Aortic smooth muscle cell (primary cell): ENCODE measurements around the gene CDCP2. TPM values are rescaled to one million over a fixed set of nuclear protein-coding genes. Genes with fewer than 3 reads are reported as not detected.

Source experiments
- total RNA-seq: library from RNA; depleted of rRNA; stranded (reverse); fragments of >200 nt; gene quantifications from 2 replicates; pipeline ENCODE4 v1.2.3, GENCODE V29; 2014

CDCP2 gene
- total RNA-seq, result not detected in 2 replicates

DNA sequence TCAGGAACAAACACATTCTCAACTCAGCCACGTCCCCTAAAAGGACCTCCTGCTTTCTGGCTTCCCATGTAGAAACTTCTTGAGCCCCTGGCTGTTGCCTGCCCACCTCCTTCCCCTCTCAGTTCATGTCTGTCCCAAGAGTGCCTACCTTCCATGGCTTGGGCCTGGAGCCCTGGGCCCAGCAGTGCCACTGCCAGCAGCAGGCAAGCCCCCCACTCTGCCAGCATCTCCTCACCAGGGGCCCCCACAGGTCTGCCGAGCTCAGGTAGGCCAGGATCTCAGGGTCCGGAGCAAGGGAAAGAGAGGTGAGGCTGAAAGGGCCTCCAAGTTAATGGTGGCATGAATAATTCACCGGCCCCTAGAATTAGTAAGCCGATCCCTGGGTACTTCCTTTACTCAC, at the start of gene CDCP2:
Gene CDCP2, minus strand, starts transcription at position 305 of the 400 bp plus-strand sequence. Its CDS starts 78 bp downstream, at position 227.

DNA sequence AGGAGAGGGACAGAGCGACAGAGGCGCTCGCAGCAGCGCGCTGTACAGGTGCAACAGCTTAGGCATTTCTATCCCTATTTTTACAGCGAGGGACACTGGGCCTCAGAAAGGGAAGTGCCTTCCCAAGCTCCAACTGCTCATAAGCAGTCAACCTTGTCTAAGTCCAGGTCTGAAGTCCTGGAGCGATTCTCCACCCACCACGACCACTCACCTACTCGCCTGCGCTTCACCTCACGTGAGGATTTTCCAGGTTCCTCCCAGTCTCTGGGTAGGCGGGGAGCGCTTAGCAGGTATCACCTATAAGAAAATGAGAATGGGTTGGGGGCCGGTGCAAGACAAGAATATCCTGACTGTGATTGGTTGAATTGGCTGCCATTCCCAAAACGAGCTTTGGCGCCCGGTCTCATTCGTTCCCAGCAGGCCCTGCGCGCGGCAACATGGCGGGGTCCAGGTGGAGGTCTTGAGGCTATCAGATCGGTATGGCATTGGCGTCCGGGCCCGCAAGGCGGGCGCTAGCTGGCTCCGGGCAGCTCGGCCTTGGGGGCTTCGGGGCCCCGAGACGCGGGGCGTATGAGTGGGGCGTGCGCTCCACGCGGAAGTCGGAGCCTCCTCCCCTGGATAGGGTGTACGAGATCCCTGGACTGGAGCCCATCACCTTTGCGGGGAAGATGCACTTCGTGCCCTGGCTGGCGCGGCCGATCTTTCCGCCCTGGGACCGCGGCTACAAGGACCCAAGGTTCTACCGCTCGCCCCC, 47.1 kb upstream of the CDCP2 start, which contains the start of the genes CYB5RL and MRPL37:
Gene CYB5RL, minus strand, starts transcription at position 266 of the 754 bp plus-strand sequence. CDS start 4,414 bp downstream, outside the sequence.
Gene MRPL37, plus strand, starts transcription at position 403 of the 754 bp plus-strand sequence. Its CDS starts 77 bp downstream, at position 480.

Other genes starting within 250 kb of the CDCP2 start
- 25.8 and 26.3 TPM in 2 replicates for gene IFT25, start 207.3 kb downstream of the CDCP2 start, total RNA-seq
- gene LRRC42, start 206.7 kb downstream of the CDCP2 start, total RNA-seq, result 17.3 and 21.1 TPM in 2 replicates
- not detected in 2 replicates for gene LDLRAD1, start 134.8 kb downstream of the CDCP2 start, total RNA-seq
- 336 and 476 TPM in 2 replicates for gene TMEM59, start 99.8 kb downstream of the CDCP2 start, total RNA-seq
- gene TCEANC2, start 99.4 kb downstream of the CDCP2 start, total RNA-seq, result 3.2 and 3.7 TPM in 2 replicates
- gene CYB5RL, start 47.0 kb upstream of the CDCP2 start, total RNA-seq, result 5.8 and 6.2 TPM in 2 replicates
- 44.1 and 49.5 TPM in 2 replicates for gene MRPL37, start 47.2 kb upstream of the CDCP2 start, total RNA-seq